DMS153 treated with DMSO at 0.1 percent for 48 hours (cell line): Measurements from ENCODE around the gene POM121L2.
"Not testable (repeated sequence)": the region's sequence is repeated elsewhere in the genome, so short reads cannot be mapped to it uniquely, and the experiment has no call there.

ENCODE experiments used
- DNase-seq: peaks from one replicate; lab custom pipeline; 2025; ENCODE audit not compliant: unreplicated experiment; lab: John Stamatoyannopoulos, UW

Gene POM121L2

GRCh38 chr6:27294409-27294808 lies 17.7 kb downstream of the POM121L2 start:
- no peak for DNase-seq

GRCh38 chr6:27293436-27294098 lies 18.5 kb downstream of the POM121L2 start:
- no peak for DNase-seq

GRCh38 chr6:27290850-27291208 lies 21.2 kb downstream of the POM121L2 start:
- no peak for DNase-seq

GRCh38 chr6:27290065-27290849 lies 21.8 kb downstream of the POM121L2 start:
- DNase-seq = no peak

GRCh38 chr6:27288136-27289044 lies 23.7 kb downstream of the POM121L2 start:
- no peak for DNase-seq

GRCh38 chr6:27287751-27288135 lies 24.3 kb downstream of the POM121L2 start:
- no peak for DNase-seq

GRCh38 chr6:27286141-27286540 lies 25.9 kb downstream of the POM121L2 start:
- no peak for DNase-seq

- DNase-seq = no peak
Observed at GRCh38 chr6:27283279-27283678, 28.8 kb downstream of the POM121L2 start.

GRCh38 chr6:27281569-27281968 lies 30.5 kb downstream of the POM121L2 start:
- no peak for DNase-seq

- no peak for DNase-seq
Observed at GRCh38 chr6:27281105-27281539, 31.0 kb downstream of the POM121L2 start.

- DNase-seq = no peak
Observed at GRCh38 chr6:27280540-27281000, 31.5 kb downstream of the POM121L2 start.

- DNase-seq = no peak
Observed at GRCh38 chr6:27280064-27280539, 32.0 kb downstream of the POM121L2 start.

- DNase-seq = no peak
Observed at GRCh38 chr6:27279513-27280063, 32.5 kb downstream of the POM121L2 start.

GRCh38 chr6:27275025-27275956 lies 36.8 kb downstream of the POM121L2 start:
- no peak for DNase-seq

GRCh38 chr6:27273783-27274182 lies 38.3 kb downstream of the POM121L2 start:
- no peak for DNase-seq

GRCh38 chr6:27268803-27269202 lies 43.3 kb downstream of the POM121L2 start:
- DNase-seq = no peak

GRCh38 chr6:27267857-27268434 lies 44.1 kb downstream of the POM121L2 start:
- DNase-seq = no peak

- DNase-seq = not testable (repeated sequence)
Observed at GRCh38 chr6:27267003-27267402, 45.1 kb downstream of the POM121L2 start.

- no peak for DNase-seq
Observed at GRCh38 chr6:27263886-27264285, 48.2 kb downstream of the POM121L2 start.
